ENCODE data around the gene SORBS1.

The SORBS1 gene

DNA sequence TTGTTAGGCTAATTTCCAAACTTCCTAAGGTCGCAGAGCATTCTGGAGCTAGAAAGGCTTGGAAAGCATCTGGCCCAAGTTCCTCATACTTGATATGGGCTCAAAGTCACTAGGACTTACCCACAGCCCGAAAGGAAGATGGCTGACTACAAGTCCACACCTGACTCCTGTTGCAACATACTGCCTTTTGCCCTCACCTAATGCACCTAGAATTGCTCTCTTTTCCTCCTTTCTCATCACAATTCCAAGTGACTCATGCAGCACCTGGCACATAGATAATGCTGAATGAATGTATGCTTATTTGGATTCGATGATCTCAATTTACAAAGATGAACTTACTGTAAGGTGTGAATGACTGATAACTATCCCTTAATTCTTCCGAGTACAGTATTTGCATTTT is 131.5 kb downstream of the SORBS1 start:
- ATAC-seq: no peak
- TF ChIP-seq ZNF8 (CRISPR knock-in tag; IDR thresholded peaks at IDR 0.05): no peak

DNA sequence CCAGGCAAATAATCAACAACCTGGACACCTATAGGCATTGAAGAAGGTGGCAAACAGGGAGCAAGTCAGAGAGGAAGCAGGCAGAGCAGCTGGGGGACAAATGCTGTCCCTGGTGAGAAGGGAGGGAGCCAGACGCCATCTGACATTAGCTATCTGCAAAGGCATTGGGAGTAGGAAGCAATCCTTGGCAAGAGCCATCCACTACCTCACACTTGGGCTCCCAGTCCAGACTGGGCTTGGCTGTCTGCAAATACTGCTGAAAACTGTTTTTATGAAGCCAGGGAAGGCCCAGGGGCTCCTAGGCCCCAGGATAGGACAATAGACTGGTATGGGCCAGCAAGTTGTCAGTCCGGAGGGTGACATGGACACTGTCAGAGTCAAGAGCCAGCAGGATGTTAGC is 132.5 kb downstream of the SORBS1 start:
- no peak for TF ChIP-seq TOX (CRISPR knock-in tag; IDR thresholded peaks at IDR 0.05; ENCODE audit: borderline replicate concordance)
- TF ChIP-seq ARNTL (CRISPR knock-in tag; IDR thresholded peaks at IDR 0.05; ENCODE audit: borderline replicate concordance, low read depth): no peak
- no peak for TF ChIP-seq ZNF565 (CRISPR knock-in tag; conservative IDR thresholded peaks at IDR 0.05; ENCODE audit: low read depth)
- TF ChIP-seq, protein P1, sequence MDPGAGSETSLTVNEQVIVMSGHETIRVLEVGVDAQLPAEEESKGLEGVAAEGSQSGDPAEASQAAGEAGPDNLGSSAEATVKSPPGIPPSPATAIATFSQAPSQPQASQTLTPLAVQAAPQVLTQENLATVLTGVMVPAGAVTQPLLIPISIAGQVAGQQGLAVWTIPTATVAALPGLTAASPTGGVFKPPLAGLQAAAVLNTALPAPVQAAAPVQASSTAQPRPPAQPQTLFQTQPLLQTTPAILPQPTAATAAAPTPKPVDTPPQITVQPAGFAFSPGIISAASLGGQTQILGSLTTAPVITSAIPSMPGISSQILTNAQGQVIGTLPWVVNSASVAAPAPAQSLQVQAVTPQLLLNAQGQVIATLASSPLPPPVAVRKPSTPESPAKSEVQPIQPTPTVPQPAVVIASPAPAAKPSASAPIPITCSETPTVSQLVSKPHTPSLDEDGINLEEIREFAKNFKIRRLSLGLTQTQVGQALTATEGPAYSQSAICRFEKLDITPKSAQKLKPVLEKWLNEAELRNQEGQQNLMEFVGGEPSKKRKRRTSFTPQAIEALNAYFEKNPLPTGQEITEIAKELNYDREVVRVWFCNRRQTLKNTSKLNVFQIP (CRISPR knock-in tag; IDR thresholded peaks at IDR 0.05; ENCODE audit: borderline replicate concordance, low read depth): no peak

DNA sequence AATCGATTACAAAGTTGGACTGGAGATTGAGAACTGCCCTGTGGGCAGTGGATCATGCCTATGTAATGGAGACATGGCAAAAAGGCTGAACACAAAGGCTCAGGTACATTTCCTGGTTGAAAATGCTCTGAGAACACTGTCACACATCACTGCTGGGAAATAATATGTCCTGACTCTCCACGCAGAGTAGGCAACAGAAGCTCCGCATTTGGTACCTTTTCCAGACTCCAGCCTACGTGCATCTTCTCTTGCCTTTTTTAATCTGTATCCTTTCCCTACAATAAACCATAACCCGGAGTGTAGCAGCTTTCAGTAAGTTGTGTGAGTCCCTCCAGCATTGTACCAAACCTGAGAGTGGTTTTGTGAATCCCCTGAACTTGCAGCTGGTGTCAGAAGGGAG is 134.7 kb downstream of the SORBS1 start:
- ATAC-seq: no peak
- TF ChIP-seq ZFP3 (CRISPR knock-in tag; IDR thresholded peaks at IDR 0.05) (no peak), ARNTL (CRISPR knock-in tag; IDR thresholded peaks at IDR 0.05; ENCODE audit: borderline replicate concordance, low read depth) (no peak), CSDC2 (CRISPR knock-in tag; IDR thresholded peaks at IDR 0.05) (no peak), TOX (CRISPR knock-in tag; IDR thresholded peaks at IDR 0.05; ENCODE audit: borderline replicate concordance) (no peak), ZNF8 (CRISPR knock-in tag; IDR thresholded peaks at IDR 0.05) (no peak), SNAI2 (CRISPR knock-in tag; IDR thresholded peaks at IDR 0.05) (no peak), ESRRG (CRISPR knock-in tag; IDR thresholded peaks at IDR 0.05) (no peak), TCF4 (CRISPR knock-in tag; IDR thresholded peaks at IDR 0.05; ENCODE audit: borderline replicate concordance) (no peak), GLIS3 (CRISPR knock-in tag; IDR thresholded peaks at IDR 0.05) (no peak), OSR1 (CRISPR knock-in tag; IDR thresholded peaks at IDR 0.05) (no peak), RARB (CRISPR knock-in tag; IDR thresholded peaks at IDR 0.05) (no peak), ZNF565 (CRISPR knock-in tag; conservative IDR thresholded peaks at IDR 0.05; ENCODE audit: low read depth) (no peak), ZC3H10 (CRISPR knock-in tag; IDR thresholded peaks at IDR 0.05) (no peak), PPARA (CRISPR knock-in tag; IDR thresholded peaks at IDR 0.05; ENCODE audit: borderline replicate concordance) (no peak), ZFP30 (CRISPR knock-in tag; IDR thresholded peaks at IDR 0.05) (no peak), ISL1 (CRISPR knock-in tag; IDR thresholded peaks at IDR 0.05) (no peak)
- TF ChIP-seq, protein P2, sequence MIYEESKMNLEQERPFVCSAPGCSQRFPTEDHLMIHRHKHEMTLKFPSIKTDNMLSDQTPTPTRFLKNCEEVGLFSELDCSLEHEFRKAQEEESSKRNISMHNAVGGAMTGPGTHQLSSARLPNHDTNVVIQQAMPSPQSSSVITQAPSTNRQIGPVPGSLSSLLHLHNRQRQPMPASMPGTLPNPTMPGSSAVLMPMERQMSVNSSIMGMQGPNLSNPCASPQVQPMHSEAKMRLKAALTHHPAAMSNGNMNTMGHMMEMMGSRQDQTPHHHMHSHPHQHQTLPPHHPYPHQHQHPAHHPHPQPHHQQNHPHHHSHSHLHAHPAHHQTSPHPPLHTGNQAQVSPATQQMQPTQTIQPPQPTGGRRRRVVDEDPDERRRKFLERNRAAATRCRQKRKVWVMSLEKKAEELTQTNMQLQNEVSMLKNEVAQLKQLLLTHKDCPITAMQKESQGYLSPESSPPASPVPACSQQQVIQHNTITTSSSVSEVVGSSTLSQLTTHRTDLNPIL (CRISPR knock-in tag; IDR thresholded peaks at IDR 0.05; ENCODE audit: low read depth): no peak
- TF ChIP-seq, protein P3, sequence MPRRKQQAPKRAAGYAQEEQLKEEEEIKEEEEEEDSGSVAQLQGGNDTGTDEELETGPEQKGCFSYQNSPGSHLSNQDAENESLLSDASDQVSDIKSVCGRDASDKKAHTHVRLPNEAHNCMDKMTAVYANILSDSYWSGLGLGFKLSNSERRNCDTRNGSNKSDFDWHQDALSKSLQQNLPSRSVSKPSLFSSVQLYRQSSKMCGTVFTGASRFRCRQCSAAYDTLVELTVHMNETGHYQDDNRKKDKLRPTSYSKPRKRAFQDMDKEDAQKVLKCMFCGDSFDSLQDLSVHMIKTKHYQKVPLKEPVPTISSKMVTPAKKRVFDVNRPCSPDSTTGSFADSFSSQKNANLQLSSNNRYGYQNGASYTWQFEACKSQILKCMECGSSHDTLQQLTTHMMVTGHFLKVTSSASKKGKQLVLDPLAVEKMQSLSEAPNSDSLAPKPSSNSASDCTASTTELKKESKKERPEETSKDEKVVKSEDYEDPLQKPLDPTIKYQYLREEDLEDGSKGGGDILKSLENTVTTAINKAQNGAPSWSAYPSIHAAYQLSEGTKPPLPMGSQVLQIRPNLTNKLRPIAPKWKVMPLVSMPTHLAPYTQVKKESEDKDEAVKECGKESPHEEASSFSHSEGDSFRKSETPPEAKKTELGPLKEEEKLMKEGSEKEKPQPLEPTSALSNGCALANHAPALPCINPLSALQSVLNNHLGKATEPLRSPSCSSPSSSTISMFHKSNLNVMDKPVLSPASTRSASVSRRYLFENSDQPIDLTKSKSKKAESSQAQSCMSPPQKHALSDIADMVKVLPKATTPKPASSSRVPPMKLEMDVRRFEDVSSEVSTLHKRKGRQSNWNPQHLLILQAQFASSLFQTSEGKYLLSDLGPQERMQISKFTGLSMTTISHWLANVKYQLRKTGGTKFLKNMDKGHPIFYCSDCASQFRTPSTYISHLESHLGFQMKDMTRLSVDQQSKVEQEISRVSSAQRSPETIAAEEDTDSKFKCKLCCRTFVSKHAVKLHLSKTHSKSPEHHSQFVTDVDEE (CRISPR knock-in tag; IDR thresholded peaks at IDR 0.05): no peak
- TF ChIP-seq, protein P1 (CRISPR knock-in tag; IDR thresholded peaks at IDR 0.05; ENCODE audit: borderline replicate concordance, low read depth): no peak

More for the DNA sequence above, 132.5 kb downstream of the SORBS1 start:
- ATAC-seq: no peak

DNA sequence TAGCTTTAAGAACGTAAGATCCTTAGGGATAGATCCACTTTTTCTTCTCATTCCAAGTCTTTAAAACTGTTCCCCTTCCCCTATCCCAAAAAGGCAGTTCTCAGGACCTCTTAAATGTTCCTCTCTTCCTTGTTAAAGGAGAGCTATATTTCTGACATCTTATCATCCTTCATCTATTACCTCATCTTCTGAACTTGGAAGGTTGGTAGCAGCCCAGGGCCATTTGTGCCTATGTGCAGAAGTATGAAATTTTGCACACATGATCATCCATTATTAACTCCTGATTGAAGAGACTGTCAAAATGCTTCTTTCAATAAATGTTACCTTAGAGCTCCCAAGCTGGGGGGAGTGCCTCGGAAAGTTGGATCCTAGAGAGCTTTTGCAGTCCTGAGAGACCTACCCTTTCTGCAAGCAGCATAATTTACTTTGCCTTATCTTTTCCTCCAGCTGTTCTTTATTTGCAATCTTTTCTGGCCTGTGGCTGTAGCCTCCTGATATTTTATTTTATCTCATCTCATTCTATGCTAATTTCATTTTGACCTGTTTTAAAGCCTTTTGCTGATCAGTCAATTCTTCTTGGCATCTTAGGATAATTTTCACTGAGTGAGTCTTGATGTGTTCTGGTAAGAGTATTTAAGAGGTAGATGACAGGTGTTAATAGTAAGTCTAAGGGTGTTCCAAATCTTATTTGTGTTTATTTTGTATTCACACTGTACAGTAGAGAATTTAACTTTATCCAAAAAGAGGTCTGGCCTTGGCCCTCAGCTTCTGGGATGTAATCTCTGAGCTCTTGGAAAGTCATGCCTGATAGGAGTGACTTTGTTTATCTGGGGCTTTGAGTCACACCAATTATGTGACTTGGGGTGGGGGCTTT is 135.3 kb downstream of the SORBS1 start:
- TF ChIP-seq ZFP30 (CRISPR knock-in tag; IDR thresholded peaks at IDR 0.05) (no peak), TCF4 (CRISPR knock-in tag; IDR thresholded peaks at IDR 0.05; ENCODE audit: borderline replicate concordance) (peak; percentile 74; the same call in 1 of the 2 replicates), PPARA (CRISPR knock-in tag; IDR thresholded peaks at IDR 0.05; ENCODE audit: borderline replicate concordance) (no peak), CSDC2 (CRISPR knock-in tag; IDR thresholded peaks at IDR 0.05) (no peak), ZC3H10 (CRISPR knock-in tag; IDR thresholded peaks at IDR 0.05) (no peak)
- no peak for ATAC-seq

Data from SK-N-SH treated with all-trans-retinoic acid at 6 μM for 48 hours (cell line).